PC-3 (cell line): Measurements from ENCODE around the gene CHRNG.

Experiments
- EZH2 ChIP-seq: fragments of 300-600 bp; sonication (generic); IDR thresholded peaks from one replicate; pipeline ENCODE4 v1.6.1; 2017; ENCODE audit warnings: antibody characterized with exemption, mild to moderate bottlenecking, low read length; ENCODE audit not compliant: unreplicated experiment
- TF ChIP-seq, protein P1 (sequence below): fragments of 300-600 bp; sonication (generic); conservative IDR thresholded peaks from 2 replicates; pipeline ENCODE4 v1.5.1; 2017; ENCODE audit warnings: antibody characterized with exemption, low read depth, mild to moderate bottlenecking, low read length

DNA sequence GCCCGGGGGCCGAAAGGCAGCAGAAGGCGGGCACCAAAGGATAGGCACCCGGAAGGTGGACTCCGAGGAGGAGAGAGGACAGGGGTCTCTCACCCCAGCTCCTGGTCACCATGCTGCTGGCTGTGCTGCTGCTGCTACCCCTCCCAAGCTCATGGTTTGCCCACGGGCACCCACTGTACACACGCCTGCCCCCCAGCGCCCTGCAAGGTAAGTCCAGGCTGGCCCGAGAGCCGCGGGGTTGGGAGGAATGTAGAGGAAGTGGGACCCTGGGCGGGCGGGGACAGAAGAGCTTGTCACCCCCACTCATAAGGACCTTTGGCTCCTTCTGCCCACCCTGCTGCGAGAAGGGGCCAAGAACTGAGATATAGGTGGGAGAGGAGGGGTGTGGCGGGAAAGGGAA is 19.0 kb upstream of the CHRNG start:
- TF ChIP-seq, protein P1, sequence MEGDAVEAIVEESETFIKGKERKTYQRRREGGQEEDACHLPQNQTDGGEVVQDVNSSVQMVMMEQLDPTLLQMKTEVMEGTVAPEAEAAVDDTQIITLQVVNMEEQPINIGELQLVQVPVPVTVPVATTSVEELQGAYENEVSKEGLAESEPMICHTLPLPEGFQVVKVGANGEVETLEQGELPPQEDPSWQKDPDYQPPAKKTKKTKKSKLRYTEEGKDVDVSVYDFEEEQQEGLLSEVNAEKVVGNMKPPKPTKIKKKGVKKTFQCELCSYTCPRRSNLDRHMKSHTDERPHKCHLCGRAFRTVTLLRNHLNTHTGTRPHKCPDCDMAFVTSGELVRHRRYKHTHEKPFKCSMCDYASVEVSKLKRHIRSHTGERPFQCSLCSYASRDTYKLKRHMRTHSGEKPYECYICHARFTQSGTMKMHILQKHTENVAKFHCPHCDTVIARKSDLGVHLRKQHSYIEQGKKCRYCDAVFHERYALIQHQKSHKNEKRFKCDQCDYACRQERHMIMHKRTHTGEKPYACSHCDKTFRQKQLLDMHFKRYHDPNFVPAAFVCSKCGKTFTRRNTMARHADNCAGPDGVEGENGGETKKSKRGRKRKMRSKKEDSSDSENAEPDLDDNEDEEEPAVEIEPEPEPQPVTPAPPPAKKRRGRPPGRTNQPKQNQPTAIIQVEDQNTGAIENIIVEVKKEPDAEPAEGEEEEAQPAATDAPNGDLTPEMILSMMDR, result no peak
- no peak for TF ChIP-seq EZH2
